HepG2 (cell line): ENCODE results near the gene TCF7L2.

Source experiments
- BRCA1 ChIP-seq: sonication (generic); formaldehyde crosslinking; IDR thresholded peaks from 2 replicates; pipeline ENCODE4 v1.4.0; 2020; ENCODE audit warnings: missing genetic modification reagents
- HCFC1 ChIP-seq: fragments of 150-350 bp; IDR thresholded peaks from 2 replicates; pipeline ENCODE4 v1.6.1; 2014; ENCODE audit warnings: low read depth, low read length
- KLF13 ChIP-seq: sonication (generic); formaldehyde crosslinking; IDR thresholded peaks from 2 replicates; pipeline ENCODE4 v1.4.0; 2020; ENCODE audit warnings: mild to moderate bottlenecking, missing genetic modification reagents
- TAF15 ChIP-seq: fragments of 200-400 bp; formaldehyde crosslinking; IDR thresholded peaks from one replicate; pipeline ENCODE4 v1.6.1; 2018; ENCODE audit warnings: mild to moderate bottlenecking, low read depth, low read length; ENCODE audit not compliant: poor library complexity, severe bottlenecking
- TARDBP ChIP-seq: sonication (generic); formaldehyde crosslinking; IDR thresholded peaks from 2 replicates; pipeline ENCODE4 v1.8.0; 2022; ENCODE audit warnings: mild to moderate bottlenecking, missing genetic modification reagents
- TCF12 ChIP-seq, 2 experiments: fragments of 450-650 bp in 1 of 2; sonication (generic) in 1 of 2; formaldehyde crosslinking in 1 of 2; IDR thresholded peaks; 2 replicates each; pipeline versions ENCODE4 v1.6.1 to v1.8.0; 2017 to 2022; ENCODE audit warnings: antibody characterized with exemption in 1 of 2, mild to moderate bottlenecking in 1 of 2, missing genetic modification reagents in 1 of 2, moderate library complexity in 1 of 2
- TRIM24 ChIP-seq: sonication (generic); formaldehyde crosslinking; IDR thresholded peaks from 2 replicates; pipeline ENCODE4 v1.8.0; 2022; ENCODE audit warnings: mild to moderate bottlenecking, missing genetic modification reagents
- ZBTB3 ChIP-seq: sonication (generic); formaldehyde crosslinking; IDR thresholded peaks from 2 replicates; pipeline ENCODE4 v1.4.0; 2020; ENCODE audit warnings: low read depth, mild to moderate bottlenecking, moderate library complexity, missing genetic modification reagents, borderline replicate concordance
- ZFP36 ChIP-seq: fragments of 150-350 bp; IDR thresholded peaks from 2 replicates; pipeline ENCODE4 v1.6.1; 2018; ENCODE audit warnings: borderline replicate concordance, low read length, low read depth; ENCODE audit not compliant: partially characterized antibody
- ZKSCAN5 ChIP-seq: sonication (generic); formaldehyde crosslinking; IDR thresholded peaks from 2 replicates; pipeline ENCODE4 v1.5.1; 2020; ENCODE audit warnings: mild to moderate bottlenecking, missing genetic modification reagents
- ZNF274 ChIP-seq: sonication (generic); formaldehyde crosslinking; IDR thresholded peaks from 2 replicates; pipeline ENCODE4 v1.5.1; 2020; ENCODE audit warnings: mild to moderate bottlenecking, missing genetic modification reagents
- ZNF784 ChIP-seq: sonication (generic); formaldehyde crosslinking; IDR thresholded peaks from 2 replicates; pipeline ENCODE4 v1.5.1; 2020; ENCODE audit warnings: missing genetic modification reagents, mild to moderate bottlenecking, borderline replicate concordance
- TF ChIP-seq, protein P1 (sequence below): sonication (generic); formaldehyde crosslinking; IDR thresholded peaks from 2 replicates; pipeline ENCODE4 v1.5.0; 2020; ENCODE audit warnings: mild to moderate bottlenecking, missing genetic modification reagents, moderate library complexity

DNA sequence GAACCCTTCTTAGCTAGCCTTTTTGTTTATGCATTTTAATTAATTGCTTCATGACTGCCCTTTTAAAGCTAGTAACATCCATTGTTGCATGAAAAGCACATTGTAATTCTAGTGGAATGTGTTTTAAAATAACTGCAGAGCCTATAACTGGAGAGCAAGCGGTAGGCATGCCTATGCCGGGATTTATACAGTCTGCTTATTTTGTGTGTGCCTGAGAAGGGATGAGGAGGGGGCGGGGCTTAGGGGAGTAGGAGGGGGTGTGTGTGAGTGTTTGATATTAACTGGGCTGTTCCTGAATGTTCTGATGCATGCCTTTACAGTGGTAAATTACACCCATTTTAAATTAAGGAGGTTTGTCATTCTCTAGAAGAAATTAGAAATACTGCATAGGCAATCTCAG, 208.1 kb downstream of the TCF7L2 start:
- TF ChIP-seq TAF15 (no peak), ZNF274 (CRISPR knock-in tag) (no peak), TRIM24 (no peak), TCF12 (IDR thresholded peaks at IDR 0.05) (no peak), TCF12 (CRISPR knock-in tag; IDR thresholded peaks at IDR 0.05) (no peak), ZFP36 (no peak), TARDBP (CRISPR knock-in tag) (no peak), KLF13 (CRISPR knock-in tag) (no peak), HCFC1 (no peak), ZBTB3 (no peak), ZKSCAN5 (CRISPR knock-in tag) (no peak), ZNF784 (no peak), BRCA1 (CRISPR knock-in tag) (no peak)
- TF ChIP-seq, protein P1, sequence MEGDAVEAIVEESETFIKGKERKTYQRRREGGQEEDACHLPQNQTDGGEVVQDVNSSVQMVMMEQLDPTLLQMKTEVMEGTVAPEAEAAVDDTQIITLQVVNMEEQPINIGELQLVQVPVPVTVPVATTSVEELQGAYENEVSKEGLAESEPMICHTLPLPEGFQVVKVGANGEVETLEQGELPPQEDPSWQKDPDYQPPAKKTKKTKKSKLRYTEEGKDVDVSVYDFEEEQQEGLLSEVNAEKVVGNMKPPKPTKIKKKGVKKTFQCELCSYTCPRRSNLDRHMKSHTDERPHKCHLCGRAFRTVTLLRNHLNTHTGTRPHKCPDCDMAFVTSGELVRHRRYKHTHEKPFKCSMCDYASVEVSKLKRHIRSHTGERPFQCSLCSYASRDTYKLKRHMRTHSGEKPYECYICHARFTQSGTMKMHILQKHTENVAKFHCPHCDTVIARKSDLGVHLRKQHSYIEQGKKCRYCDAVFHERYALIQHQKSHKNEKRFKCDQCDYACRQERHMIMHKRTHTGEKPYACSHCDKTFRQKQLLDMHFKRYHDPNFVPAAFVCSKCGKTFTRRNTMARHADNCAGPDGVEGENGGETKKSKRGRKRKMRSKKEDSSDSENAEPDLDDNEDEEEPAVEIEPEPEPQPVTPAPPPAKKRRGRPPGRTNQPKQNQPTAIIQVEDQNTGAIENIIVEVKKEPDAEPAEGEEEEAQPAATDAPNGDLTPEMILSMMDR (CRISPR knock-in tag): no peak
